Measurements from ENCODE around the gene SEC62.

- TF ChIP-seq, protein P1, sequence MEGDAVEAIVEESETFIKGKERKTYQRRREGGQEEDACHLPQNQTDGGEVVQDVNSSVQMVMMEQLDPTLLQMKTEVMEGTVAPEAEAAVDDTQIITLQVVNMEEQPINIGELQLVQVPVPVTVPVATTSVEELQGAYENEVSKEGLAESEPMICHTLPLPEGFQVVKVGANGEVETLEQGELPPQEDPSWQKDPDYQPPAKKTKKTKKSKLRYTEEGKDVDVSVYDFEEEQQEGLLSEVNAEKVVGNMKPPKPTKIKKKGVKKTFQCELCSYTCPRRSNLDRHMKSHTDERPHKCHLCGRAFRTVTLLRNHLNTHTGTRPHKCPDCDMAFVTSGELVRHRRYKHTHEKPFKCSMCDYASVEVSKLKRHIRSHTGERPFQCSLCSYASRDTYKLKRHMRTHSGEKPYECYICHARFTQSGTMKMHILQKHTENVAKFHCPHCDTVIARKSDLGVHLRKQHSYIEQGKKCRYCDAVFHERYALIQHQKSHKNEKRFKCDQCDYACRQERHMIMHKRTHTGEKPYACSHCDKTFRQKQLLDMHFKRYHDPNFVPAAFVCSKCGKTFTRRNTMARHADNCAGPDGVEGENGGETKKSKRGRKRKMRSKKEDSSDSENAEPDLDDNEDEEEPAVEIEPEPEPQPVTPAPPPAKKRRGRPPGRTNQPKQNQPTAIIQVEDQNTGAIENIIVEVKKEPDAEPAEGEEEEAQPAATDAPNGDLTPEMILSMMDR (IDR thresholded peaks at IDR 0.05) = no peak
- no peak for TF ChIP-seq POLR2A (IDR thresholded peaks at IDR 0.05)
These were observed 11.2 kb upstream of the SEC62 start for GRCh38 chr3:169955406-169955805.

Data from prostate gland (tissue), 2 donors.